Activated naive CD4-positive, alpha-beta T cell treated with anti-CD3 and anti-CD28 coated beads, Interleukin-2, amount 10 ng/mL, durations not matched to agents 7 days and 5 days (primary cell): Measurements from ENCODE around the gene MYO5B.
A peak's percentile ranks its signal among the peaks of the same experiment; 100 is the strongest.

Experiments
- CTCF ChIA-PET: fragments of 350-600 bp; sonication (Branson Sonifier 250); formaldehyde crosslinking; loops from one replicate; lab custom pipeline; 2021; ENCODE audit warnings: antibody characterized with exemption; lab: Charles Lee
- DNase-seq: peaks from one replicate; pipeline ENCODE4 v3.0.0-alpha.2; 2020
- H3K27ac Mint-ChIP-seq: one replicate; pipeline ENCODE4 v1.8.0; 2021; ENCODE audit warnings: mild to moderate bottlenecking, moderate library complexity, mixed read lengths
- H3K27me3 Mint-ChIP-seq: one replicate; pipeline ENCODE4 v1.8.0; 2021; ENCODE audit warnings: mild to moderate bottlenecking, mixed read lengths
- H3K36me3 Mint-ChIP-seq: one replicate; pipeline ENCODE4 v1.8.0; 2021; ENCODE audit warnings: mixed read lengths
- H3K4me1 Mint-ChIP-seq: one replicate; pipeline ENCODE4 v1.8.0; 2021; ENCODE audit warnings: mixed read lengths
- H3K4me3 Mint-ChIP-seq: one replicate; pipeline ENCODE4 v1.8.0; 2021; ENCODE audit warnings: mild to moderate bottlenecking, moderate library complexity, mixed read lengths
- H3K9me3 Mint-ChIP-seq: one replicate; pipeline ENCODE4 v1.8.0; 2021; ENCODE audit warnings: mixed read lengths

The MYO5B gene

GRCh38 chr18:50042611-50043010, 152.3 kb downstream of the MYO5B start:
- CTCF ChIA-PET: no interaction called here
- Mint-ChIP-seq H3K4me1 (peaks cover 8% of the 10 kb centered on the region), H3K27me3 (peaks cover 10% of the 10 kb centered on the region), H3K27ac (no peak overlapping the region), H3K36me3 (no peaks in the 10 kb centered on the region), H3K9me3 (no peaks in the 10 kb centered on the region), H3K4me3 (no peak overlapping the region)
- DNase-seq: no peak

- H3K27me3 Mint-ChIP-seq: peaks cover 10% of the 10 kb centered on the region
- no peak for DNase-seq
- H3K4me1 Mint-ChIP-seq: peaks cover 8% of the 10 kb centered on the region
- no peaks in the 10 kb centered on the region for H3K9me3 Mint-ChIP-seq
- H3K36me3 Mint-ChIP-seq: no peaks in the 10 kb centered on the region
- CTCF ChIA-PET: no interaction called here
- no peak overlapping the region for H3K4me3 Mint-ChIP-seq
- no peak overlapping the region for H3K27ac Mint-ChIP-seq
Observed at GRCh38 chr18:50039746-50040145, 155.2 kb downstream of the MYO5B start.

- no peak for DNase-seq
- Mint-ChIP-seq H3K27ac (no peak overlapping the region), H3K27me3 (peaks cover 4% of the 10 kb centered on the region), H3K4me1 (peaks cover 8% of the 10 kb centered on the region), H3K36me3 (no peaks in the 10 kb centered on the region), H3K9me3 (no peaks in the 10 kb centered on the region), H3K4me3 (no peak overlapping the region)
- CTCF ChIA-PET: interaction anchor here (0.6 kb wide), 1 partner anchor 998 kb away, joined by 3 read pairs; no protein-coding TSS in a partner anchor
Observed at GRCh38 chr18:50038448-50038847, 156.5 kb downstream of the MYO5B start.

GRCh38 chr18:50034029-50034428, 160.9 kb downstream of the MYO5B start:
- Mint-ChIP-seq H3K27me3 (peaks cover 8% of the 10 kb centered on the region), H3K27ac (no peak overlapping the region), H3K9me3 (no peaks in the 10 kb centered on the region), H3K4me1 (peaks cover 8% of the 10 kb centered on the region), H3K36me3 (no peaks in the 10 kb centered on the region), H3K4me3 (no peak overlapping the region)
- DNase-seq: no peak
- CTCF ChIA-PET: no interaction called here

GRCh38 chr18:50033004-50033403, 161.9 kb downstream of the MYO5B start:
- no peak for DNase-seq
- no peaks in the 10 kb centered on the region for H3K9me3 Mint-ChIP-seq
- no peak overlapping the region for H3K4me3 Mint-ChIP-seq
- peaks cover 8% of the 10 kb centered on the region for H3K27me3 Mint-ChIP-seq
- H3K27ac Mint-ChIP-seq: no peak overlapping the region
- CTCF ChIA-PET: no interaction called here
- H3K36me3 Mint-ChIP-seq: no peaks in the 10 kb centered on the region
- H3K4me1 Mint-ChIP-seq: no peaks in the 10 kb centered on the region

- CTCF ChIA-PET: no interaction called here
- no peak for DNase-seq
- H3K4me3 Mint-ChIP-seq: no peak overlapping the region
- H3K9me3 Mint-ChIP-seq: no peaks in the 10 kb centered on the region
- H3K27me3 Mint-ChIP-seq: peaks cover 11% of the 10 kb centered on the region
- no peak overlapping the region for H3K27ac Mint-ChIP-seq
- H3K36me3 Mint-ChIP-seq: no peaks in the 10 kb centered on the region
- H3K4me1 Mint-ChIP-seq: no peaks in the 10 kb centered on the region
Observed at GRCh38 chr18:50030146-50030545, 164.8 kb downstream of the MYO5B start.

- H3K4me1 Mint-ChIP-seq: no peaks in the 10 kb centered on the region
- CTCF ChIA-PET: no interaction called here
- peaks cover 13% of the 10 kb centered on the region for H3K27me3 Mint-ChIP-seq
- no peak overlapping the region for H3K27ac Mint-ChIP-seq
- no peak for DNase-seq
- no peak overlapping the region for H3K4me3 Mint-ChIP-seq
- no peaks in the 10 kb centered on the region for H3K36me3 Mint-ChIP-seq
- no peaks in the 10 kb centered on the region for H3K9me3 Mint-ChIP-seq
Observed at GRCh38 chr18:50027996-50028395, 167.0 kb downstream of the MYO5B start.

- no peak for DNase-seq
- CTCF ChIA-PET: no interaction called here
- H3K4me1 Mint-ChIP-seq: no peaks in the 10 kb centered on the region
- H3K36me3 Mint-ChIP-seq: no peaks in the 10 kb centered on the region
- no peak overlapping the region for H3K27ac Mint-ChIP-seq
- H3K9me3 Mint-ChIP-seq: no peaks in the 10 kb centered on the region
- no peak overlapping the region for H3K4me3 Mint-ChIP-seq
- H3K27me3 Mint-ChIP-seq: peaks cover 25% of the 10 kb centered on the region
Observed at GRCh38 chr18:50024466-50024865, 170.5 kb downstream of the MYO5B start.

- no peak for DNase-seq
- Mint-ChIP-seq H3K27me3 (peaks cover 25% of the 10 kb centered on the region), H3K9me3 (no peaks in the 10 kb centered on the region), H3K27ac (no peak overlapping the region), H3K4me1 (no peaks in the 10 kb centered on the region), H3K4me3 (no peak overlapping the region), H3K36me3 (no peaks in the 10 kb centered on the region)
- CTCF ChIA-PET: no interaction called here
Observed at GRCh38 chr18:50022985-50023384, 172.0 kb downstream of the MYO5B start.

GRCh38 chr18:50014606-50015005, 180.3 kb downstream of the MYO5B start:
- peaks cover 10% of the 10 kb centered on the region for H3K27me3 Mint-ChIP-seq
- CTCF ChIA-PET: interaction anchor here (0.6 to 0.7 kb wide), 2 partner anchors 127 to 207 kb away, joined by 3 read pairs; no protein-coding TSS in a partner anchor
- H3K27ac Mint-ChIP-seq: no peak overlapping the region
- DNase-seq: no peak
- H3K4me3 Mint-ChIP-seq: no peak overlapping the region
- no peaks in the 10 kb centered on the region for H3K36me3 Mint-ChIP-seq
- H3K4me1 Mint-ChIP-seq: no peaks in the 10 kb centered on the region
- no peaks in the 10 kb centered on the region for H3K9me3 Mint-ChIP-seq

GRCh38 chr18:50013363-50014138, 181.4 kb downstream of the MYO5B start:
- H3K36me3 Mint-ChIP-seq: no peaks in the 10 kb centered on the region
- no peak for DNase-seq
- H3K4me3 Mint-ChIP-seq: no peak overlapping the region
- CTCF ChIA-PET: no interaction called here
- no peaks in the 10 kb centered on the region for H3K4me1 Mint-ChIP-seq
- H3K27me3 Mint-ChIP-seq: peaks cover 10% of the 10 kb centered on the region
- no peaks in the 10 kb centered on the region for H3K9me3 Mint-ChIP-seq
- no peak overlapping the region for H3K27ac Mint-ChIP-seq

GRCh38 chr18:50011813-50012435, 183.0 kb downstream of the MYO5B start:
- Mint-ChIP-seq H3K4me3 (no peak overlapping the region), H3K9me3 (no peaks in the 10 kb centered on the region), H3K27me3 (peaks cover 10% of the 10 kb centered on the region)

GRCh38 chr18:50009773-50010335, 185.1 kb downstream of the MYO5B start:
- Mint-ChIP-seq H3K9me3 (no peaks in the 10 kb centered on the region), H3K27me3 (peaks cover 9% of the 10 kb centered on the region), H3K36me3 (no peaks in the 10 kb centered on the region), H3K4me3 (no peak overlapping the region), H3K4me1 (no peaks in the 10 kb centered on the region), H3K27ac (no peak overlapping the region)
- DNase-seq: peak; percentile 65
- CTCF ChIA-PET: interaction anchor here (1.0 to 1.2 kb wide), 4 partner anchors 185 to 419 kb away, joined by 3 to 6 read pairs (median 4); partner anchors contain the start of gene MYO5B

More at GRCh38 chr18:50011813-50012435, 183.0 kb downstream of the MYO5B start:
- no peak overlapping the region for H3K27ac Mint-ChIP-seq
- H3K36me3 Mint-ChIP-seq: no peaks in the 10 kb centered on the region
- DNase-seq: no peak
- no peaks in the 10 kb centered on the region for H3K4me1 Mint-ChIP-seq
- CTCF ChIA-PET: interaction anchor here (1.4 kb wide), 1 partner anchor 345 kb away, joined by 4 read pairs; no protein-coding TSS in a partner anchor

- DNase-seq: no peak
- Mint-ChIP-seq H3K4me3 (no peak overlapping the region), H3K36me3 (no peaks in the 10 kb centered on the region), H3K9me3 (no peaks in the 10 kb centered on the region), H3K27me3 (peaks cover 9% of the 10 kb centered on the region), H3K27ac (no peak overlapping the region), H3K4me1 (no peaks in the 10 kb centered on the region)
- CTCF ChIA-PET: no interaction called here
Observed at GRCh38 chr18:50008306-50008705, 186.6 kb downstream of the MYO5B start.
